Activated T-helper 1 cell treated with anti-CD3 and anti-CD28 coated beads, Interleukin-12 subunit alpha, Interleukin-12 subunit beta, Interleukin-2, Interleukin-4 antibody, amounts not matched to agents 30 ng/mL and 10 ng/mL and 1 ng/mL, durations not matched to agents 14 hours and 24 hours and 36 hours (primary cell): Measurements from ENCODE around the gene METTL4. TPM values are rescaled to one million over a fixed set of nuclear protein-coding genes. Genes with fewer than 3 reads are reported as not detected.

Experiments used
- DNase-seq: peaks from one replicate; pipeline ENCODE4 v3.0.0; 2021; ENCODE audit warnings: low spot score
- H3K27ac Mint-ChIP-seq: one replicate; pipeline ENCODE4 v1.8.0; 2021; ENCODE audit warnings: mild to moderate bottlenecking, mixed read lengths
- H3K27me3 Mint-ChIP-seq: one replicate; pipeline ENCODE4 v1.8.0; 2022; ENCODE audit warnings: mild to moderate bottlenecking, moderate library complexity, mixed read lengths; ENCODE audit not compliant: insufficient read depth
- H3K36me3 Mint-ChIP-seq: one replicate; pipeline ENCODE4 v1.8.0; 2021; ENCODE audit warnings: low read depth, mixed read lengths
- H3K4me1 Mint-ChIP-seq: one replicate; pipeline ENCODE4 v1.8.0; 2021; ENCODE audit warnings: low read depth, mixed read lengths
- H3K4me3 Mint-ChIP-seq: one replicate; pipeline ENCODE4 v1.8.0; 2021; ENCODE audit warnings: mild to moderate bottlenecking, moderate library complexity, mixed read lengths
- H3K9me3 Mint-ChIP-seq: one replicate; pipeline ENCODE4 v1.8.0; 2021; ENCODE audit warnings: mixed read lengths
- intact Hi-C: fragments of 100-400 bp; cut with micrococcal nuclease; formaldehyde crosslinking; loops from one replicate; pipeline ENCODE4 v1.15.1; 2024
- total RNA-seq: library from RNA; stranded (reverse); gene quantifications from 2 replicates; pipeline ENCODE4 v1.2.3, GENCODE V29; 2022

METTL4 gene
- total RNA-seq, 1 donor from 2014 or later: 15.0 TPM

DNA sequence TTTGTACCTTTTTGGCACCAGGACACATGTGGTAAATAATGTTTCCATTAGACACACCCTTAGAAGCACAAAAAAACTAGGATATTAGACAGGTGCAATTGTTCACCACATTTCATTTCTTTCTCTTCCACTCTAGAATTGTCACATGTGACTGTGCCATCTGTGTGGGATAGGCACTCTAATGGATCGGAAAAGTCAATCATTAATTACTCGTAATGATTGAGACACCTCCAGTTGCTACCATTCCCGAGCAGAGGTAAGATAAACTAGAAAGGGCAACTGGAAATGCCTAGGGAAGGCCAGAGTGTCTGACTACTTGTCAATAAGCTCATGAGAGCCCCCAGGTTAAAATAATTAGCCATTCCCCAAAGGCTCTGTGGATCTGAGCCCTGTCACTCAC is 59.9 kb downstream of the METTL4 start:
- Mint-ChIP-seq H3K9me3 (no peaks in the 10 kb centered on the region), H3K36me3 (no peaks in the 10 kb centered on the region), H3K4me1 (peaks cover 8% of the 10 kb centered on the region), H3K27me3 (peaks cover 2% of the 10 kb centered on the region), H3K27ac (no peak overlapping the region), H3K4me3 (no peak overlapping the region)
- DNase-seq: no peak
- intact Hi-C loops: no loop called here

DNA sequence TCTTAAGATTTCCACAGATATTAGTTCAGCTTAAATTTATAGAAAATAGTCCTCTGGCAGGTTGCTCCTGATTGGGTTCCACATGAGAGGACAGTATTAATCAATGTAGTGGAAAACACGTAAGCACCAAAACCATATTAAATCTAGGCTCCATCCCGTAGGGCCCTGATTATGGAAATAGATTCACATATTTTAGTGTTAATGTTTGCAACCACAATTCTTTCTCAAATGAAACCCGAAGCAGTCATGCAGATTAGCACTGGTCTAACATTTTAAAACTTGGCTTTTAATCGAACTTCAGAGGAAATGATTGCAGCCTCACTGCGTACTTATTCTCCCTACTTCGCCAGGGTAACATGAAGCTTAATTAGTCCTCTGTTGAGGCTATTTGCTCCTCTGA is 60.9 kb downstream of the METTL4 start:
- H3K27me3 Mint-ChIP-seq: peaks cover 2% of the 10 kb centered on the region
- H3K36me3 Mint-ChIP-seq: no peaks in the 10 kb centered on the region
- H3K9me3 Mint-ChIP-seq: no peaks in the 10 kb centered on the region
- intact Hi-C loops: no loop called here
- no peaks in the 10 kb centered on the region for H3K4me1 Mint-ChIP-seq
- DNase-seq: no peak
- H3K4me3 Mint-ChIP-seq: no peak overlapping the region
- H3K27ac Mint-ChIP-seq: no peak overlapping the region

DNA sequence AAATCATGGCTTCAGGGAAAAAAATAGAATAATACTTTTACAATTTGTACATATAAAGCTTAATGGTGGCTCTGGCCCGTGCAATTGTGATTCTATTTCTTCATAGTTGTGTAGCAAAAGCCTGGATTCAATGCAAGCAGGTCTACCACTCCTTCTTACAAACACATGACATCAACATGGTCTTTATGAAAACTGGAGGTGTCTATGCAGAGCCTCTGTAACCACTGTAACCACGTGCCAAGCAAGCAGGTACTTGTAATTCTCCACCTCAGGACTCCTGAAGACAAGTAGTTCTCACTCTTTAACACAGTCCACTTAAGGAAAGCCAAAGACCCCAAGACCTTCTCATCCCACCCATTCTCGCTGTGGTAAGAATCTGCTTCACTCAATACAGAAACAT is 62.6 kb downstream of the METTL4 start:
- Mint-ChIP-seq H3K27me3 (peaks cover 6% of the 10 kb centered on the region), H3K36me3 (no peaks in the 10 kb centered on the region), H3K4me1 (no peaks in the 10 kb centered on the region), H3K27ac (no peak overlapping the region), H3K4me3 (no peak overlapping the region), H3K9me3 (no peaks in the 10 kb centered on the region)
- DNase-seq: no peak
- intact Hi-C loops: no loop called here

DNA sequence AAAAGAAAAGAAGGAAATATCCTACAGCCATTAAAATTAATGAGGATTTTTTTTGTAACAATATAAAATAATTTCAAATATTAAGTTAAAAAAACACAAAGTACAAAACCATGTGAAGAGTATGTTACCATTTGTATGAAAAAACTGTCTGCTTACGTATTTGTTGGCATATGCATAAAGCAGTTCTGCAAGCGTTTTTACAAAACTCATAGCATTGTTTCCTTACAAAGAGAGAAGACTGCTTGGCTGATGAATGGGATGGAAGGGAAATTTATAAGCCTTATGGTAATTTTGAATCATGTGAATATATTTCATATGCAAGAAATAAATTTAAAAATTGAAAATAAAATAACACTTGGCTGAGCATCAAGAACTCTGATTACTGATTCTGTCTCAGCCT is 63.1 kb downstream of the METTL4 start:
- intact Hi-C loops: no loop called here
- Mint-ChIP-seq H3K4me1 (no peaks in the 10 kb centered on the region), H3K4me3 (no peak overlapping the region), H3K9me3 (no peaks in the 10 kb centered on the region), H3K27ac (no peak overlapping the region), H3K36me3 (no peaks in the 10 kb centered on the region), H3K27me3 (peaks cover 6% of the 10 kb centered on the region)
- DNase-seq: no peak

DNA sequence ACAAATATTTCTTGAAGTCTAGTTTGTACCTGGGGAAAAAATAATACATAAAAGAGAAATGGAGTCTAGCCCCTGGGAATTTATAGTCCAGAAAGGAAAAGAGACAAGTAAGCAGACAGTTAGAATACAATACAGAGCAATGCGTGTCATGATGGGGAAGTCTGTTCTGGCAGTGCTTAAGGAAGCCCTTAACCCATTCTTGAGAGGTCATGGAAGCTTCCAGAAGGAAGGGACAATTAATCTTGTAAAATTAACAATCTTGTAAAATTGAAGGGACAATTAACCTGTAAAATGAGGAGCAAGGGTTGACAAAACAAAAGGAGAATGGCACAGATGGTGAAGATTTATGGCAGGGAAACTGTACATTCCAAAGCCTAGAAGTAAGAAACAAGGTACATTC is 66.7 kb downstream of the METTL4 start:
- peaks cover 8% of the 10 kb centered on the region for H3K27me3 Mint-ChIP-seq
- H3K36me3 Mint-ChIP-seq: no peaks in the 10 kb centered on the region
- H3K4me3 Mint-ChIP-seq: no peak overlapping the region
- no peak for DNase-seq
- H3K4me1 Mint-ChIP-seq: no peaks in the 10 kb centered on the region
- H3K27ac Mint-ChIP-seq: no peak overlapping the region
- intact Hi-C loops: no loop called here
- H3K9me3 Mint-ChIP-seq: no peaks in the 10 kb centered on the region

DNA sequence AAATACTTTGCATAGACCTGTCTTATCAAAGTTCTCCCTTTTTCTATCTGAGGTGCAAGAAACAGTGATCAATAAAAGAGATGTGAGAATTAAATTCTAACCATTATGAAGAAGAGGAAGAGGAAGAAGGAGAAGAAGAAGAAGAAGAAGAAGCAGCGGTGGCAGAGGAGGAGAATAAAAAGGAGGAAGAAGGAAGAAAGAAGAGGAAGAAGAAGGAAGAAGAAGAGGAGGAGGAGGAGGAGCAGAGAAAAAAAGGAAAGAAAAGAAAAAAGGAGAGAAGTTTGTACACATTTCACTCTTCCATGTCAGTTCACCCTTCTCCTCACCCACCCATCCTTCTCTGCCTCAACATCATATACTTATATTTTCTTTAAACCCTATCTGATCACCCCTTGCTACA is 68.4 kb downstream of the METTL4 start:
- intact Hi-C loops: no loop called here

DNA sequence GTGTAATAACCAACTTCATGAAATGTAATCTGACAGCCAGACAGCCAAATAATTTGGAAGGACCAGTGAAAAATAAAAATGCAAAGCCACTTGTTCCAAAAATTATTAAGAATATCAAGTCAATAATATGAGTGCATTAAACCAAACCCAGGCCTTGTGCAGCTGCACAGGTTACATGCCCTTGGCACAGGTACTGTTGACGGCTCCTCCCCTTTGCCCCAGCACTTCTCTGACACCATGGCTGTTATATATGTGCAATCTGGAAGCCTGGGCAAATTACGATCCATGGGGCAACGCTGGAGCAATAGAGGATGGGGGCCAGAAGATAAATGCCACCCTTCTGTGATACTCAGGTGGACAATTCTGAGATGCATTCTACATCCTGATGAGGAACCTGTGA is 68.9 kb downstream of the METTL4 start:
- no peak for DNase-seq
- Mint-ChIP-seq H3K9me3 (no peaks in the 10 kb centered on the region), H3K4me3 (no peak overlapping the region), H3K4me1 (no peaks in the 10 kb centered on the region), H3K27ac (no peak overlapping the region), H3K27me3 (peaks cover 8% of the 10 kb centered on the region), H3K36me3 (no peaks in the 10 kb centered on the region)
- intact Hi-C loops: no loop called here

More for the DNA sequence above, 68.4 kb downstream of the METTL4 start:
- H3K36me3 Mint-ChIP-seq: no peaks in the 10 kb centered on the region
- no peaks in the 10 kb centered on the region for H3K4me1 Mint-ChIP-seq
- peaks cover 8% of the 10 kb centered on the region for H3K27me3 Mint-ChIP-seq
- no peaks in the 10 kb centered on the region for H3K9me3 Mint-ChIP-seq
- no peak for DNase-seq
- H3K4me3 Mint-ChIP-seq: no peak overlapping the region
- H3K27ac Mint-ChIP-seq: no peak overlapping the region

DNA sequence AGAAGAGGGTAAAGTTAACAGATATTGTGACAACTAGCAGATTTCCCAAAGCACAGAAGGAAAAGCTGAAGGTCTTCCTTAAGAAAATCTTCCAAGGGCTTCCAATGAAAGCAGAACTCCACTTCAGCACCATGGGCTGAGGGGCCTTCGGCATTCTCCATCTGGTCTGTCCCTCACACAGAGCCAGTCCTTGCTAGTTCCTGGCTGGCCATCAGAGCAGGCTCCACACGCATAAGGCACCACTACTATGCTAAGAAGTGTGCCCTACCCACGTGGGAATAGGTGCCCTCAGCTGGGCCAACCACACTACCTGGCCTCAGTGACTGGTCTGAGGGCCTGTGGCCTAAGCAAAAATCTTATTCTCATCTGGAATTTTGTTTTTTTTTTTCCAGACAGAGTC is 73.5 kb downstream of the METTL4 start:
- Mint-ChIP-seq H3K36me3 (no peaks in the 10 kb centered on the region), H3K27ac (no peak overlapping the region), H3K27me3 (peaks cover 5% of the 10 kb centered on the region), H3K4me3 (no peak overlapping the region), H3K4me1 (no peaks in the 10 kb centered on the region), H3K9me3 (no peaks in the 10 kb centered on the region)
- intact Hi-C loops: no loop called here
- no peak for DNase-seq

DNA sequence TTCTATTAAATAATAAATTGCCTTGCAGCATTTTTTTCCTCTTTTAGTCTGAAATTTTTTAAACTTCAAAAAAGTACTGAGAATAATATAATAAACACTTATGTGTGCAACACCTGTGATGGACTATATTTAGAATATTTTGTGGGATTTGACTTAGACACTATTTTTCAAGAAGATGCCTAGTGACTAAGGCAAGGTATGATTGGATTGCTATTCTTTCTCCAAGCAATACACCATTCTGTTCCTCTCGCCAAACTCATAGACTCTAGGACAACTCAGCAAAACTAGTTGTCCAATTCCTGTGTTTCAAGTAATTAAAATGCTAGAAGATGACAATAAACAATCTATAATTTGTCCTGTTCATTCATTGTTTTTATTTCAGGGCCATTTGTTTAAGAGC is 75.9 kb downstream of the METTL4 start:
- H3K9me3 Mint-ChIP-seq: no peaks in the 10 kb centered on the region
- H3K4me1 Mint-ChIP-seq: no peaks in the 10 kb centered on the region
- no peaks in the 10 kb centered on the region for H3K36me3 Mint-ChIP-seq
- H3K4me3 Mint-ChIP-seq: no peak overlapping the region
- DNase-seq: no peak
- H3K27me3 Mint-ChIP-seq: peaks cover 5% of the 10 kb centered on the region
- H3K27ac Mint-ChIP-seq: no peak overlapping the region
- intact Hi-C loops: no loop called here

DNA sequence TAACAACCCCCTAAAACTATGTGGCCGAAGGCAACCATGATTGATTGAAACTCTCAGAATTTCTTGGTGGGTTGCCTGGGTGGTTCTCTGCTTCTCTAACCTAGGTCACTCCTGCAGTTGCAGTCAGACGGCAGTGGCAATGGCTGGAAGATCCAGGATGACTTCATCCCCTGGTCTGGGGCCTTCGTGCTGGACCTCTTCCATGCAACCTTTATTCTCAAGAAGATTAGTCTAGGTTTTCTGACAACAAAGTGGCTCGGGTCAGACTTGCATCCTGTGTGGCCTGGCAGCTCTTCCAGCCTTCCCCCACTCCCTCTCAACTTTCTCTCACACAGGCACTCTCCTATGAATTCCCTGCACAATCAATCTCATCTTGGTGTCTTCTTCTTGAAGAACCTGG is 76.4 kb downstream of the METTL4 start:
- no peaks in the 10 kb centered on the region for H3K4me1 Mint-ChIP-seq
- H3K27me3 Mint-ChIP-seq: peaks cover 6% of the 10 kb centered on the region
- no peaks in the 10 kb centered on the region for H3K9me3 Mint-ChIP-seq
- no peak for DNase-seq
- H3K27ac Mint-ChIP-seq: no peak overlapping the region
- intact Hi-C loops: no loop called here
- H3K4me3 Mint-ChIP-seq: no peak overlapping the region
- H3K36me3 Mint-ChIP-seq: no peaks in the 10 kb centered on the region

Other genes with a start within 250 kb of the METTL4 start
- gene NDC80, start 52 bp upstream of the METTL4 start, total RNA-seq: 41.2 and 42.6 TPM in 2 replicates
- gene SMCHD1, start 84.2 kb upstream of the METTL4 start, total RNA-seq: 98.6 and 112 TPM in 2 replicates